Measurements from ENCODE around the gene LPCAT1.

Gene LPCAT1

DNA sequence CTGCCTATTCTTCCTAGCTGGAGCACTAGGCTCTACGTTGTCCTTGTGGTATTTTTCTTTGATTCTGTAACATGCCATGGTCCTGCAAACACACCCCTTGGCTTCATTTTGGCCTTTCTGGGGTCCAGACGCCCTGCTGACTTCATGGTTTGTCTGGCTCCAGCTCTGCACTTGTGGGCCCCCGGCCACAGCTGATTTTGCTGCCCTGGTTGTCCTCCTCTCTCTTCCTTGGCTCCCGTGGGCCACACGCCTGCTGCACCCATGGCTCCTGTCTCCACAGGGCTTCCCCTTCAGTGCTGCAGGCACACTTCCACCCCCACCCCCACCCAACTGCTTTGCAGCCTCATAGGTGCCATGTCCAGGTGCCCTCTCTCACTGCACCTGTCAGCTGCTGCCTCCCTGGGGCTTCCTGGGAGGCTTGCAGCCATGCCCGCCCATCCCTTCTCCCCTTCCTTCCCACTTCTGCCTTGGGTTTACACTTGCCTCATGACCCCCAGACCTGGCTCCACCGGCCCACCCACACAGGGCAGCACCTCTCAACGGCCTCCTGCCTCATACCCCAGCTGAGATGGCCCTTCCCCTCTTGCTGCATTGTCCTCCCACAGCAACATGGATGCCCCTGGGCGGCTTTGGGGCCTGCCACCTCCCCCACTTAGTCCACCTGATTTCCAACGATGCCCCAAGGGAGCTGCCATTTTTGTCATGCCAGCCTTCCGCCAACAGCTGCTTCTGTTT lies 104.1 kb downstream of the LPCAT1 start:
- H3K4me3 ChIP-seq (ENCODE audit: low read length), result no peak overlapping the region
- no peaks in the 10 kb centered on the region for H3K36me3 ChIP-seq (ENCODE audit: control insufficient read depth, insufficient read depth, low read length)
- no peak for DNase-seq
- H3K9ac ChIP-seq (ENCODE audit: low read length), result no peak overlapping the region
- H3K27me3 ChIP-seq (ENCODE audit: insufficient read depth, low read length, poor library complexity), result no peaks in the 10 kb centered on the region
- H3K4me2 ChIP-seq (ENCODE audit: low read length), result no peak overlapping the region
- H4K8ac ChIP-seq (ENCODE audit: low read depth, low read length), result no peak overlapping the region
- WGBS (ENCODE audit: extremely low coverage, insufficient coverage, low lambda C conversion rate), result no CpG with 5 or more reads among the region's 11 CpGs
- no peaks in the 10 kb centered on the region for H3K79me1 ChIP-seq (ENCODE audit: low read length)
- no peak overlapping the region for H3K27ac ChIP-seq (ENCODE audit: low read depth, low read length)
- no peaks in the 10 kb centered on the region for H3K79me2 ChIP-seq (ENCODE audit: control insufficient read depth, insufficient read depth, low read length)
- H3K4ac ChIP-seq (ENCODE audit: low read depth, low read length), result no peak overlapping the region
- H3K18ac ChIP-seq (ENCODE audit: low read length), result no peak overlapping the region
- no peak overlapping the region for H2BK5ac ChIP-seq (ENCODE audit: low read length)
- no peak overlapping the region for H4K5ac ChIP-seq (ENCODE audit: low read length)
- H2BK15ac ChIP-seq (replicated peaks; ENCODE audit: low read depth), result no peak overlapping the region
- H3K23ac ChIP-seq (ENCODE audit: low read length), result no peak overlapping the region
- H2AK5ac ChIP-seq (ENCODE audit: low read length), result no peak overlapping the region
- no peak overlapping the region for H3K56ac ChIP-seq (ENCODE audit: low read length)
- no peak overlapping the region for H2BK120ac ChIP-seq (ENCODE audit: low read depth, low read length)
- no peaks in the 10 kb centered on the region for H3K4me1 ChIP-seq (ENCODE audit: control insufficient read depth, low read depth, low read length)

DNA sequence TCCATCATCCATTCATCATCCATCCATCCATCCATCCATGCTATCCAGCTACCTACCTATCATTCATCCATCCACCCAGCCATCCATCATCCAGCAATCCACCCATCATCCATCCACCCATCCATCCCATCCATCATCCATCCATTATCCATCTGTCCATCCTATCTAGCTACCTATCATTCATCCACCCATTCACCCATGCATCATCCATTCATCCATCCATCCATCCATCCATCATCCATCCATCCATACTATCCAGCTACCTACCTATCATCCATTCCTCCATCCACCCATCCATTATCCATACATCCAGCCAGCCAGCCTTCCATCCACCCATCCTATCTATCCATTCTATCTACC lies 104.9 kb downstream of the LPCAT1 start:
- Histone ChIP-seq H3K18ac (ENCODE audit: low read length) (no peak overlapping the region), H3K36me3 (ENCODE audit: control insufficient read depth, insufficient read depth, low read length) (no peaks in the 10 kb centered on the region), H3K27me3 (ENCODE audit: insufficient read depth, low read length, poor library complexity) (no peaks in the 10 kb centered on the region), H2BK15ac (replicated peaks; ENCODE audit: low read depth) (no peak overlapping the region), H3K56ac (ENCODE audit: low read length) (no peak overlapping the region), H3K23ac (ENCODE audit: low read length) (no peak overlapping the region), H4K8ac (ENCODE audit: low read depth, low read length) (no peak overlapping the region), H3K4ac (ENCODE audit: low read depth, low read length) (no peak overlapping the region), H3K9ac (ENCODE audit: low read length) (no peak overlapping the region), H3K79me2 (ENCODE audit: control insufficient read depth, insufficient read depth, low read length) (no peaks in the 10 kb centered on the region), H3K4me3 (ENCODE audit: low read length) (no peak overlapping the region), H2AK5ac (ENCODE audit: low read length) (no peak overlapping the region), H3K27ac (ENCODE audit: low read depth, low read length) (no peak overlapping the region), H3K4me1 (ENCODE audit: control insufficient read depth, low read depth, low read length) (no peaks in the 10 kb centered on the region), H2BK5ac (ENCODE audit: low read length) (no peak overlapping the region), H4K5ac (ENCODE audit: low read length) (no peak overlapping the region), H3K4me2 (ENCODE audit: low read length) (no peak overlapping the region), H2BK120ac (ENCODE audit: low read depth, low read length) (no peak overlapping the region), H3K79me1 (ENCODE audit: low read length) (no peaks in the 10 kb centered on the region)
- DNase-seq, result no peak

DNA sequence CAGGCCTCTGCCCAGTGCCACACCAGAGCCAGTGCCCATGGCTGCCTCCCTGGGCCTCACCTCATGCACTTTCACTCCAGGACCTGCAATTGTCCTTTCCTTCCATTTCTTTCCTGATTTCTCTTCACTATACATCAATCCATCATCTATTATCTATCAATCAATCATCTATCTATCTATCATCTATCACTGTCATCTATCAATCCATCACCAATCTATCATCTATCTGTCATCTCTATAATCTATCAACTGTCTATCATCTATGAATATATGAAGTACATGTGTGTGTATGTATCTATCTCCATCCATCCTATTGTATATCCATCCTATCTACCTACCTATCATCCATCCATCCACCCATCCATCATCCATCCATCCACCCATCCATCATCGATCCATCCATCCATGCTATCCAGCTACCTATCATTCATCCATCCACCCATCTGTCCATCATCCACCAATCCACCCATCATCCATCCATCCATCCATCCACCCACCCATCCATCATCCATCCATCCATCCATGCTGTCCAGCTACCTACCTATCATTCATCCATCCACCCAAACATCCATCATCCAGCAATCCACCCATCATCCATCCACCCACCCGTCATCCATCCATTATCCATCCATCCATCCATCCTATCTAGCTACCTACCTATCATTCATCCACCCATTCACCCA lies 105.4 kb downstream of the LPCAT1 start:
- no peak overlapping the region for H2AK5ac ChIP-seq (ENCODE audit: low read length)
- H3K36me3 ChIP-seq (ENCODE audit: control insufficient read depth, insufficient read depth, low read length), result no peaks in the 10 kb centered on the region
- H3K4me2 ChIP-seq (ENCODE audit: low read length), result no peak overlapping the region
- no peak for DNase-seq
- H3K27ac ChIP-seq (ENCODE audit: low read depth, low read length), result no peak overlapping the region
- no peak overlapping the region for H2BK15ac ChIP-seq (replicated peaks; ENCODE audit: low read depth)
- no peaks in the 10 kb centered on the region for H3K27me3 ChIP-seq (ENCODE audit: insufficient read depth, low read length, poor library complexity)
- H3K4ac ChIP-seq (ENCODE audit: low read depth, low read length), result no peak overlapping the region
- H3K79me2 ChIP-seq (ENCODE audit: control insufficient read depth, insufficient read depth, low read length), result no peaks in the 10 kb centered on the region
- no peaks in the 10 kb centered on the region for H3K79me1 ChIP-seq (ENCODE audit: low read length)
- no peak overlapping the region for H4K5ac ChIP-seq (ENCODE audit: low read length)
- no peak overlapping the region for H3K4me3 ChIP-seq (ENCODE audit: low read length)
- WGBS (ENCODE audit: extremely low coverage, insufficient coverage, low lambda C conversion rate), result 100% methylated on average over 1 of the region's 2 CpGs
- H2BK120ac ChIP-seq (ENCODE audit: low read depth, low read length), result no peak overlapping the region
- no peak overlapping the region for H3K18ac ChIP-seq (ENCODE audit: low read length)
- no peak overlapping the region for H3K23ac ChIP-seq (ENCODE audit: low read length)
- H3K4me1 ChIP-seq (ENCODE audit: control insufficient read depth, low read depth, low read length), result no peaks in the 10 kb centered on the region
- no peak overlapping the region for H2BK5ac ChIP-seq (ENCODE audit: low read length)
- no peak overlapping the region for H4K8ac ChIP-seq (ENCODE audit: low read depth, low read length)
- H3K56ac ChIP-seq (ENCODE audit: low read length), result no peak overlapping the region
- H3K9ac ChIP-seq (ENCODE audit: low read length), result no peak overlapping the region

DNA sequence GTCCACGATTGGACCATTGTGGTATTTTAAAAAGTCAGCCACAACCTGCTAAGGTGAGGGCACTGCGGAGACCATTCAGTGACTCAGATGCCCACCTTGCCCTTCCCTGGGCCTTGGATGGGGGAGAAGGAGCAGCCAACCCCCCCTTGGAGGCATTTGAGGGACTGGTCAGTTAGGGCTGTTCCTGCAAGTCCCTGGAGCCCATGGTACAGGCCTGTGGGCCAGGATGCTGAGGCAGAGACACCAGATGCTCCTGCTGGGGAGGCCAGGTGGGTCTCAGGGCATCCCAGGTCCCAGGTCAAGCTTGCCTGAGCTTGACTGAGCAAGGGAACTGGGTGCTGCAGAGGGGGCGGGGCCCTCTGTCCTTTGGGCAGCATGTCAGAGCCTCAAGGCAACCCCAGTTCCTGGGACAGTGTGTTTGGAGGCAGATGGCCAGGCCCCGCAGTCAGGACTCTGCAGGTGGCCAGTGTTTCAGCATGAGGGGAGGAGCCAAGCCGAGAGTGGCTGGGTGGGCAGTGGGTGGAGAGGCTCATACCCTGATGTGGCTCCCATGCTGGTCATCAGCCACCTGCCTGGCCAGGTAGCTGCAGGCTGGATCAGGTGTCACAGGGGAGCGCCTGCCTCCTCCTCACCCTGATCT lies 106.1 kb downstream of the LPCAT1 start:
- no peak overlapping the region for H3K4me2 ChIP-seq (ENCODE audit: low read length)
- H2BK5ac ChIP-seq (ENCODE audit: low read length), result no peak overlapping the region
- H2AK5ac ChIP-seq (ENCODE audit: low read length), result no peak overlapping the region
- no peaks in the 10 kb centered on the region for H3K4me1 ChIP-seq (ENCODE audit: control insufficient read depth, low read depth, low read length)
- no peak overlapping the region for H3K27ac ChIP-seq (ENCODE audit: low read depth, low read length)
- no peak overlapping the region for H3K23ac ChIP-seq (ENCODE audit: low read length)
- H3K9ac ChIP-seq (ENCODE audit: low read length), result no peak overlapping the region
- WGBS (ENCODE audit: extremely low coverage, insufficient coverage, low lambda C conversion rate), result no CpG with 5 or more reads among the region's 6 CpGs
- no peak overlapping the region for H2BK120ac ChIP-seq (ENCODE audit: low read depth, low read length)
- H3K79me1 ChIP-seq (ENCODE audit: low read length), result no peaks in the 10 kb centered on the region
- no peaks in the 10 kb centered on the region for H3K36me3 ChIP-seq (ENCODE audit: control insufficient read depth, insufficient read depth, low read length)
- H4K5ac ChIP-seq (ENCODE audit: low read length), result no peak overlapping the region
- H3K79me2 ChIP-seq (ENCODE audit: control insufficient read depth, insufficient read depth, low read length), result no peaks in the 10 kb centered on the region
- no peak overlapping the region for H3K4ac ChIP-seq (ENCODE audit: low read depth, low read length)
- H2BK15ac ChIP-seq (replicated peaks; ENCODE audit: low read depth), result no peak overlapping the region
- H3K56ac ChIP-seq (ENCODE audit: low read length), result no peak overlapping the region
- no peak overlapping the region for H4K8ac ChIP-seq (ENCODE audit: low read depth, low read length)
- H3K18ac ChIP-seq (ENCODE audit: low read length), result no peak overlapping the region
- no peak overlapping the region for H3K4me3 ChIP-seq (ENCODE audit: low read length)
- DNase-seq, result no peak
- no peaks in the 10 kb centered on the region for H3K27me3 ChIP-seq (ENCODE audit: insufficient read depth, low read length, poor library complexity)

DNA sequence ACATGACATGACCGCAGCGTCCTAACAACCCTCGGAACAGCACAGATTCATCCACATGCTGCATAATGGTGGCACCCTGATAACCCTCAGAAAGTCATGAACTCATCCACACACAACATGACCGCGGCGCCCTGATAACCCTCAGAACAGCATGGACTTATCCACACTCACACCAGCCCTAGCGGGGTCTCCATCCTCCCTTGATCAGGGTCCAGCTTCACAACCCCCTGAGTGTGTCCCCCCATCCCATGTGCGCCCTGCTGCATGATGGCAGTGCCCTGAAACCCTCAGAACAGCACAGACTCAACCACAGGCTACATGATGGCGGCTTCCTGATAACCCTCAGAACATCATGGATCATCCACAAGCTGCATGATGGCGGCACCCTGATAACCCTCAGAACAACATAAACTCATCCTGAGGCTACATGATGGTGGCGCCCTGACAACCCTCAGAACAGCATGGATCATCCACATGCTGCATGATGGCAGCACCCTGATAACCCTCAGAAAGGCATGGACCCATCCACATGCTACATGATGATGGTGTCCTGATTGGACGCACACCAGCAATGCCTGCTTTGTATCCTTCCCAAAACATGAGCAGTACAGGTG lies 106.8 kb downstream of the LPCAT1 start:
- Histone ChIP-seq H2AK5ac (ENCODE audit: low read length) (no peak overlapping the region), H3K9ac (ENCODE audit: low read length) (no peak overlapping the region), H3K4ac (ENCODE audit: low read depth, low read length) (no peak overlapping the region), H3K36me3 (ENCODE audit: control insufficient read depth, insufficient read depth, low read length) (no peaks in the 10 kb centered on the region), H3K27ac (ENCODE audit: low read depth, low read length) (no peak overlapping the region), H3K4me1 (ENCODE audit: control insufficient read depth, low read depth, low read length) (no peaks in the 10 kb centered on the region), H4K8ac (ENCODE audit: low read depth, low read length) (no peak overlapping the region), H4K5ac (ENCODE audit: low read length) (no peak overlapping the region), H3K79me1 (ENCODE audit: low read length) (no peaks in the 10 kb centered on the region), H3K23ac (ENCODE audit: low read length) (no peak overlapping the region), H3K79me2 (ENCODE audit: control insufficient read depth, insufficient read depth, low read length) (no peaks in the 10 kb centered on the region), H3K4me3 (ENCODE audit: low read length) (no peak overlapping the region), H2BK5ac (ENCODE audit: low read length) (no peak overlapping the region), H3K4me2 (ENCODE audit: low read length) (no peak overlapping the region), H3K18ac (ENCODE audit: low read length) (no peak overlapping the region), H3K56ac (ENCODE audit: low read length) (no peak overlapping the region), H2BK15ac (replicated peaks; ENCODE audit: low read depth) (no peak overlapping the region), H3K27me3 (ENCODE audit: insufficient read depth, low read length, poor library complexity) (no peaks in the 10 kb centered on the region), H2BK120ac (ENCODE audit: low read depth, low read length) (no peak overlapping the region)
- DNase-seq, result no peak
- no CpG with 5 or more reads among the region's 12 CpGs for WGBS (ENCODE audit: extremely low coverage, insufficient coverage, low lambda C conversion rate)

All from mesendoderm (in vitro differentiated cells).